GM12878 (cell line): ENCODE data around the gene FCGR3A. TPM values are rescaled to one million over a fixed set of nuclear protein-coding genes. Genes with fewer than 3 reads are reported as not detected.
"Not testable (repeated sequence)": the region's sequence is repeated elsewhere in the genome, so short reads cannot be mapped to it uniquely, and the experiment has no call there.

Source experiments
- ATAC-seq: fragments of 200-7000 bp; cut with Tn5 transposase; 3 replicates; pipeline ENCODE4 v1.9.1; 2020; ENCODE audit warnings: mild to moderate bottlenecking, moderate library complexity
- BruUV-seq: library from RNA; stranded (reverse); fragments of 400-500 nt; replicated peaks from 2 replicates; lab custom pipeline; 2021; lab: Mats Ljungman, UMichigan
- CTCF ChIA-PET: fragments of 300-600 bp; sonication (Branson Sonifier 250); formaldehyde crosslinking; extraction: SDS; loops from one replicate; lab custom pipeline; 2021; ENCODE audit warnings: inconsistent platforms; lab: Yijun Ruan, JAX
- POLR2A ChIA-PET: fragments of 350-600 bp; formaldehyde crosslinking; extraction: SDS; loops from one replicate; lab custom pipeline; 2021; ENCODE audit warnings: inconsistent platforms; lab: Charles Lee
- RAD21 ChIA-PET: fragments of 300-600 bp; sonication (Branson Sonifier 250); formaldehyde crosslinking; loops from one replicate; lab custom pipeline; 2023; ENCODE audit warnings: antibody characterized with exemption; ENCODE audit not compliant: unreplicated experiment; lab: Charles Lee
- SMC1A ChIA-PET: fragments of 300-600 bp; sonication (Branson Sonifier 250); formaldehyde crosslinking; loops from one replicate; lab custom pipeline; 2023; ENCODE audit not compliant: unreplicated experiment, uncharacterized antibody; lab: Charles Lee
- DNase-seq: peaks from one replicate; pipeline ENCODE4 v3.0.0-alpha.2; 2011; ENCODE audit warnings: low read depth, low spot score
- FAIRE-seq: peaks from 3 replicates; lab custom pipeline; 2011; peaks lifted over from hg19 to GRCh38; lab: Jason Lieb, UNC
- H2AFZ ChIP-seq: 2 replicates; pipeline ENCODE4 v1.6.0; 2011; ENCODE audit warnings: low read depth, low read length, control low read depth; ENCODE audit not compliant: control insufficient read depth
- H3K27ac ChIP-seq: 2 replicates; pipeline ENCODE4 v1.5.1; 2011; ENCODE audit warnings: control low read depth; ENCODE audit not compliant: control insufficient read depth, insufficient read depth
- H3K27me3 ChIP-seq, 2 experiments: replicated peaks in 1 of 2; 2 replicates each; pipeline versions ENCODE4 v1.6.0 to v1.6.1; 2011; ENCODE audit warnings: low read length in 1 of 2; ENCODE audit not compliant: control insufficient read depth in 2 of 2, insufficient read depth in 2 of 2
- H3K36me3 ChIP-seq, 2 experiments: 2 replicates each; pipeline ENCODE4 v1.5.1; 2011; ENCODE audit warnings: low read length in 1 of 2; ENCODE audit not compliant: control insufficient read depth in 2 of 2, insufficient read depth in 2 of 2
- H3K4me1 ChIP-seq: 2 replicates; pipeline ENCODE4 v1.6.1; 2011; ENCODE audit warnings: mild to moderate bottlenecking, low read length, moderate library complexity, mixed read lengths; ENCODE audit not compliant: control insufficient read depth, insufficient read depth
- H3K4me2 ChIP-seq: 2 replicates; pipeline ENCODE4 v1.6.0; 2011; ENCODE audit warnings: control low read depth; ENCODE audit not compliant: control insufficient read depth, insufficient read depth
- H3K4me3 ChIP-seq: fragments of 200-600 bp; sonication (generic); 2 replicates; pipeline ENCODE4 v1.5.1; 2016
- H3K79me2 ChIP-seq: 2 replicates; pipeline ENCODE4 v1.6.0; 2011; ENCODE audit warnings: low read length; ENCODE audit not compliant: control insufficient read depth, insufficient read depth
- H3K9ac ChIP-seq: 2 replicates; pipeline ENCODE4 v1.8.0; 2011; ENCODE audit warnings: low read length, control low read depth, mixed read lengths; ENCODE audit not compliant: control insufficient read depth, insufficient read depth
- H3K9me3 ChIP-seq: replicated peaks from 3 replicates; pipeline ENCODE4 v1.5.1; 2011; ENCODE audit warnings: mild to moderate bottlenecking, low read length; ENCODE audit not compliant: control insufficient read depth, insufficient read depth
- H4K20me1 ChIP-seq: 2 replicates; pipeline ENCODE4 v1.6.0; 2011; ENCODE audit not compliant: control insufficient read depth, insufficient read depth
- EED ChIP-seq: sonication (generic); IDR thresholded peaks from 2 replicates; pipeline ENCODE4 v1.6.1; 2016; ENCODE audit warnings: antibody characterized with exemption, low read depth
- ETV6 ChIP-seq, 2 experiments: fragments of 450-650 bp in 1 of 2; IDR thresholded peaks in 1 of 2; conservative IDR thresholded peaks in 1 of 2; 2 replicates each; pipeline ENCODE4 v1.6.1; 2014; ENCODE audit warnings: antibody characterized with exemption in 1 of 2, borderline replicate concordance in 1 of 2, low read depth in 1 of 2, mild to moderate bottlenecking in 1 of 2, moderate library complexity in 1 of 2
- JUNB ChIP-seq: IDR thresholded peaks from 2 replicates; pipeline ENCODE4 v1.6.1; 2016; ENCODE audit warnings: antibody characterized with exemption, mild to moderate bottlenecking
- WGBS: methylation state at CpG from one replicate; pipeline ENCODE4 v1.1.6; 2016; ENCODE audit warnings: low lambda C conversion rate; ENCODE audit not compliant: insufficient replicate concordance, insufficient coverage; ENCODE audit errors: missing lambda C conversion rate; 5-methylcytosine and 5-hydroxymethylcytosine counted together
- in situ Hi-C: fragments of 300-500 bp; cut with MboI; formaldehyde crosslinking; loops from 9 replicates; pipeline ENCODE4 v1.14.3; 2018; ENCODE audit warnings: mixed read lengths
- intact Hi-C: fragments of 100-400 bp; cut with micrococcal nuclease; formaldehyde crosslinking; loops from one replicate; pipeline ENCODE4 v1.14.2; 2022; ENCODE audit not compliant: unreplicated experiment
- polyA plus RNA-seq, 11 experiments: library from polyadenylated mRNA; depleted of rRNA in 4 of 11; unstranded in 6 of 11; stranded (reverse) in 5 of 11; fragments of >200 nt; fragmentation: Nextera tagmentation in 4 of 11; fragmentation: Illumina TruSeq in 1 of 11; extraction: Ambion mirVana in 4 of 11; extraction: Trizol in 1 of 11; gene quantifications; 1 replicate in 1 of 11; 2 replicates in 10 of 11; pipeline versions ENCODE4 v1.2.1 to v1.2.3, GENCODE V29; 2011 to 2016; ENCODE audit warnings: inconsistent platforms in 2 of 11, missing spikeins in 2 of 11, low read depth in 1 of 11
- total RNA-seq, 4 experiments: library from RNA; depleted of rRNA in 3 of 4; stranded (reverse); fragments of >200 nt in 3 of 4; fragmentation: Illumina TruSeq in 1 of 4; extraction: Trizol in 1 of 4; gene quantifications; 2 replicates each; pipeline versions ENCODE4 v1.2.1 to v1.2.3, GENCODE V29; 2013 to 2021

Gene FCGR3A
- total and polyA plus RNA-seq, 10 of the 15 experiments (the other 5 are each of a cell fraction or from before 2014, with no cell fraction given) = 0.09 to 0.10 TPM; not detected in 8

DNA sequence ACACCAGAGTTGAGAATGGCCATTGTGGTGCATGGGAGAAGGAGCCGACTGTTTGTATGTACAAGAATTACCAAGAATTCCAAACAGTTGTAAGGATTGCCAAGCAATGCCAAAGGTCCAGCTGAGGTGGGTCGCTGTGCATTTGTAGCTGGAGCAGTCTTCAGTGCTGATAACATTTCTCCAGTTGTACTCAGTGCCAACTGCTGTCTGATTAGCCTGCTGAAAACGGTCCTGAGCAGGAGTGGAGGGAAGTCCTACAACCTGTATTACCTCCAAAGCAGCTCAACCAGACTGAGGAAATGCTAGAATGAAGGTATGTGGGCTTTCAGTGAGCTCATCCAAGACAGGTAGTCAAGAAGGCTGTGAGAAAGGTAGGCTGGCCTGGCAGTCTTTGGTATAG, 6.5 kb upstream of the FCGR3A start:
- intact Hi-C loops, RAD21 ChIA-PET, in situ Hi-C loops: not testable (repeated sequence)

DNA sequence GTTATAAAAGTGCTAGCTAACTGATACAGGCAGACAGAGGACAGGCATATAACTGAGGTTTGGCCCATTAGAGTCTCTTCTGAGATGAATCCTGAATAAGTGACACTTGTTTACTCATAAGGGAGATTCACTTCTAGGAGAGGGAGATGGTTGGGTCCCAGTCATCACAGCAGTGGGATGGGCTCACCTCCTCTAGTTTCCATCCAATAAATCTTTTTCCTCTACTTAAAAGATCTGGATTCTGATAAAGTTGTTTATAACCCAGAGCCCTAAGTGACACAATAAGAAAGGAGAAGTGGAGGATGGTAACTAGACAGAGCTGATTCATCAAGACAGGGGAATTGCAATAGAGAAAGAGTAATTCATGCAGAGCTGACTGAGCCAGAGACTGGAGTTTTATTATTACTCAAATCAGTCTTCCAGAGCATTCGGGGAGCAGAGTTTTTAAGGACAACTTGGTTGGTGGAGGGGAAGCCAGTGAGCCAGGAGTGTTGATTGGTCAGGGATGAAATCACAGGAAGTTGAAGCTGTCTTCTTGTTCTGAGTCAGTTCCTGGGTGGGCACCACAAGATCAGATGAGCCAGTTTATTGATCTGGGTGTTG, 5.3 kb upstream of the FCGR3A start:
- H4K20me1 ChIP-seq, H3K36me3 ChIP-seq, SMC1A ChIA-PET, intact Hi-C loops, FAIRE-seq, H3K9ac ChIP-seq, H3K79me2 ChIP-seq, in situ Hi-C loops, H3K4me1 ChIP-seq, DNase-seq, H2AFZ ChIP-seq, H3K27ac ChIP-seq, BruUV-seq, H3K4me3 ChIP-seq, H3K27me3 ChIP-seq, POLR2A ChIA-PET, H3K4me2 ChIP-seq, RAD21 ChIA-PET, H3K9me3 ChIP-seq, CTCF ChIA-PET: not testable (repeated sequence)
- peak; percentile 80 for ATAC-seq
- 0% methylated on average over 1 of the region's 1 CpG for WGBS
- TF ChIP-seq EED = peak; percentile 42
- peak in 1 of 2 experiments; percentile 20; a peak in 1 of 4 replicates for TF ChIP-seq ETV6 (conservative IDR thresholded peaks at IDR 0.05 in 1 of 2, IDR thresholded peaks at IDR 0.05 in 1 of 2; ENCODE audit: borderline replicate concordance in 1 of 2, low read depth in 1 of 2)
- TF ChIP-seq JUNB = peak; percentile 52

More for the DNA sequence above, 6.5 kb upstream of the FCGR3A start:
- H3K9me3 ChIP-seq, H3K36me3 ChIP-seq, H4K20me1 ChIP-seq, H3K9ac ChIP-seq, CTCF ChIA-PET, H3K4me3 ChIP-seq, H3K4me1 ChIP-seq, H3K4me2 ChIP-seq, H2AFZ ChIP-seq, ATAC-seq, POLR2A ChIA-PET, H3K27me3 ChIP-seq, H3K27ac ChIP-seq, FAIRE-seq, BruUV-seq, H3K79me2 ChIP-seq, SMC1A ChIA-PET, DNase-seq: not testable (repeated sequence)
- WGBS = 67% methylated on average over 3 of the region's 3 CpGs

DNA sequence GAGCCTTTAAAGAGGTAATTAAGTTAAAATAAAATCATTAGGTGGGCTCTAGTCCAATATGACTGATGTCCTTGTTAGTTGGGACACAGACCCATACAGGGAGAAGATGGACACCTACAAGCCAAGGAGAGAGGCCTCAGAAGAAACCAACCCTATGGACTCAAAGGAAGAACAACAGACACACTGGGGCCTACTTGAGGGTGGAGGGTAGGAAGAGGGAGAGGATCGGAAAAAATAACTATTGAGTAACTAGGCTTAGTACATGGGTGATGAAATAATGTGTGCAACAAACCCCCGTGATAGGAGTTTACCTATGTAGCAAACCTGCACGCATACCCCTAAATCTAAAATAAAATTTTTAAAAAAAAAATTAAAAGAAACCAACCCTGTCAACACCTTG, 4.7 kb upstream of the FCGR3A start:
- H3K27me3 ChIP-seq, CTCF ChIA-PET, H3K9me3 ChIP-seq, RAD21 ChIA-PET, H3K4me3 ChIP-seq, ATAC-seq, H3K27ac ChIP-seq, DNase-seq, H3K9ac ChIP-seq, H3K4me1 ChIP-seq, intact Hi-C loops, POLR2A ChIA-PET, H3K36me3 ChIP-seq, BruUV-seq, H3K79me2 ChIP-seq, H2AFZ ChIP-seq, H4K20me1 ChIP-seq, in situ Hi-C loops, SMC1A ChIA-PET, FAIRE-seq, H3K4me2 ChIP-seq: not testable (repeated sequence)
- 87% methylated on average over 3 of the region's 3 CpGs for WGBS
